Keratinocyte (primary cell): Measurements from ENCODE around the gene SUN1. TPM values are rescaled to one million over a fixed set of nuclear protein-coding genes. Genes with fewer than 3 reads are reported as not detected.
"Not testable (repeated sequence)": the region's sequence is repeated elsewhere in the genome, so short reads cannot be mapped to it uniquely, and the experiment has no call there.

Source experiments
- DNase-seq: peaks from one replicate; pipeline ENCODE4 v3.0.0-alpha.2; 2011; ENCODE audit warnings: low read depth, missing footprints, low spot score
- FAIRE-seq: peaks from 2 replicates; lab custom pipeline; 2011; peaks lifted over from hg19 to GRCh38; lab: Jason Lieb, UNC
- H2AFZ ChIP-seq: 2 replicates; pipeline ENCODE4 v1.6.0; 2012; ENCODE audit warnings: low read length, control low read depth, inconsistent platforms; ENCODE audit not compliant: control insufficient read depth
- H3K27ac ChIP-seq: 2 replicates; pipeline ENCODE4 v1.5.1; 2011; ENCODE audit warnings: low read length; ENCODE audit not compliant: control insufficient read depth, insufficient read depth
- H3K27me3 ChIP-seq: 3 replicates; pipeline ENCODE4 v1.6.0; 2011; ENCODE audit warnings: low read length; ENCODE audit not compliant: control insufficient read depth, insufficient read depth; ENCODE audit errors: extremely low read depth
- H3K36me3 ChIP-seq, 2 experiments: 2 replicates in 1 of 2; 3 replicates in 1 of 2; pipeline ENCODE4 v1.5.1; 2011; ENCODE audit warnings: low read length in 2 of 2, mild to moderate bottlenecking in 1 of 2; ENCODE audit not compliant: control insufficient read depth in 2 of 2, insufficient read depth in 2 of 2; ENCODE audit errors: extremely low read depth in 1 of 2
- H3K4me1 ChIP-seq: 3 replicates; pipeline ENCODE4 v1.5.1; 2011; ENCODE audit warnings: low read length; ENCODE audit not compliant: control insufficient read depth, insufficient read depth; ENCODE audit errors: extremely low read depth
- H3K4me2 ChIP-seq: 3 replicates; pipeline ENCODE4 v1.6.0; 2011; ENCODE audit warnings: low read depth, low read length; ENCODE audit not compliant: control insufficient read depth, insufficient read depth; ENCODE audit errors: extremely low read depth
- H3K4me3 ChIP-seq, 3 experiments: fragments of 200-600 bp in 1 of 3; sonication (generic) in 1 of 3; 2 replicates in 2 of 3; 3 replicates in 1 of 3; pipeline ENCODE4 v1.5.1; 2011 to 2016; ENCODE audit warnings: low read length in 3 of 3, mild to moderate bottlenecking in 3 of 3, control low read depth in 2 of 3, inconsistent platforms in 1 of 3, low read depth in 1 of 3, mixed read lengths in 1 of 3, mixed run types in 1 of 3, moderate library complexity in 1 of 3; ENCODE audit not compliant: control insufficient read depth in 2 of 3, insufficient read depth in 2 of 3; ENCODE audit errors: extremely low read depth in 1 of 3
- H3K79me2 ChIP-seq: 2 replicates; pipeline ENCODE4 v1.6.0; 2012; ENCODE audit warnings: low read length; ENCODE audit not compliant: control insufficient read depth, insufficient read depth
- H3K9ac ChIP-seq: 3 replicates; pipeline ENCODE4 v1.6.0; 2011; ENCODE audit warnings: low read length; ENCODE audit not compliant: control insufficient read depth, insufficient read depth; ENCODE audit errors: extremely low read depth
- H3K9me1 ChIP-seq: 3 replicates; pipeline ENCODE4 v1.6.0; 2011; ENCODE audit warnings: low read length; ENCODE audit not compliant: control insufficient read depth, insufficient read depth; ENCODE audit errors: extremely low read depth
- H3K9me3 ChIP-seq: 2 replicates; pipeline ENCODE4 v1.5.1; 2012; ENCODE audit warnings: low read depth, low read length; ENCODE audit not compliant: control insufficient read depth
- H4K20me1 ChIP-seq: 3 replicates; pipeline ENCODE4 v1.6.0; 2011; ENCODE audit warnings: low read length; ENCODE audit not compliant: control insufficient read depth, insufficient read depth; ENCODE audit errors: extremely low read depth
- CTCF ChIP-seq, 3 experiments: IDR thresholded peaks in 1 of 3; conservative IDR thresholded peaks in 1 of 3; optimal IDR thresholded peaks in 1 of 3; 2 replicates in 2 of 3; 3 replicates in 1 of 3; pipeline versions ENCODE3 to v1.5.1; 2011; ENCODE audit warnings: low read length in 3 of 3, mild to moderate bottlenecking in 3 of 3, moderate library complexity in 2 of 3, control low read depth in 1 of 3, inconsistent platforms in 1 of 3; ENCODE audit not compliant: insufficient read depth in 2 of 3; ENCODE audit errors: extremely low read depth in 1 of 3
- EZH2 ChIP-seq: IDR thresholded peaks from one replicate; pipeline ENCODE4 v1.6.1; 2012; ENCODE audit warnings: inconsistent platforms, mild to moderate bottlenecking, low read length, moderate library complexity
- dilution Hi-C: fragments of 300-500 bp; cut with MboI; formaldehyde crosslinking; loops from one replicate; pipeline ENCODE4 v1.7.0; 2020; ENCODE audit warnings: low sequenced_read_pairs; ENCODE audit not compliant: extremely low pct_ligation_motif_present
- polyA plus RNA-seq, 5 experiments: library from polyadenylated mRNA; depleted of rRNA in 3 of 5; stranded (reverse) in 3 of 5; stranded (forward) in 1 of 5; unstranded in 1 of 5; fragments of >200 nt; gene quantifications; 1 replicate in 1 of 5; 2 replicates in 3 of 5; 3 replicates in 1 of 5; pipeline versions ENCODE4 v1.2.1 to v1.2.3, GENCODE V29; 2011 to 2012; ENCODE audit warnings: missing spikeins in 2 of 5, low read depth in 1 of 5, low replicate concordance in 1 of 5

SUN1 gene
- polyA plus RNA-seq, 1 donor (not counting 4 experiments of a cell fraction or from before 2014, with no cell fraction given) = 166 TPM

- H3K27ac ChIP-seq = no peak overlapping the region
- no peak for TF ChIP-seq EZH2
- no peak for TF ChIP-seq CTCF (optimal IDR thresholded peaks at IDR 0.05 in 1 of 3, IDR thresholded peaks at IDR 0.05 in 1 of 3, conservative IDR thresholded peaks at IDR 0.05 in 1 of 3; ENCODE audit: extremely low read depth in 1 of 3, insufficient read depth in 2 of 3, low read length in 3 of 3)
- H3K9me1 ChIP-seq = no peaks in the 10 kb centered on the region
- no peak overlapping the region for H3K4me2 ChIP-seq
- H3K9me3 ChIP-seq = no peaks in the 10 kb centered on the region
- H3K9ac ChIP-seq = no peak overlapping the region
- H3K4me1 ChIP-seq = no peaks in the 10 kb centered on the region
- dilution Hi-C loops = no loop called here
- H3K79me2 ChIP-seq = peaks cover 34% of the 10 kb centered on the region
- no peaks in the 10 kb centered on the region for H3K27me3 ChIP-seq
- H3K4me3 ChIP-seq = no peak overlapping the region
- FAIRE-seq = no peak
- no peak for DNase-seq
- H4K20me1 ChIP-seq = no peaks in the 10 kb centered on the region
- no peak overlapping the region for H2AFZ ChIP-seq
- peaks cover 32 to 39% of the 10 kb centered on the region in 2 experiments for H3K36me3 ChIP-seq
These were observed 12.8 kb downstream of the SUN1 start for GRCh38 chr7:845091-845490.

- dilution Hi-C loops = no loop called here
- no peak for TF ChIP-seq EZH2
- TF ChIP-seq CTCF (optimal IDR thresholded peaks at IDR 0.05 in 1 of 3, IDR thresholded peaks at IDR 0.05 in 1 of 3, conservative IDR thresholded peaks at IDR 0.05 in 1 of 3; ENCODE audit: extremely low read depth in 1 of 3, insufficient read depth in 2 of 3, low read length in 3 of 3) = no peak
- H3K36me3 ChIP-seq = peaks cover 30 to 37% of the 10 kb centered on the region in 2 experiments
- no peak overlapping the region for H2AFZ ChIP-seq
- H4K20me1 ChIP-seq = no peaks in the 10 kb centered on the region
- H3K27ac ChIP-seq = no peak overlapping the region
- H3K27me3 ChIP-seq = no peaks in the 10 kb centered on the region
- peaks cover 32% of the 10 kb centered on the region for H3K79me2 ChIP-seq
- H3K4me2 ChIP-seq = no peak overlapping the region
- no peak overlapping the region for H3K4me3 ChIP-seq
- no peak overlapping the region for H3K9ac ChIP-seq
- H3K9me3 ChIP-seq = no peaks in the 10 kb centered on the region
- no peak for DNase-seq
- no peaks in the 10 kb centered on the region for H3K9me1 ChIP-seq
- FAIRE-seq = no peak
- H3K4me1 ChIP-seq = no peaks in the 10 kb centered on the region
These were observed 13.5 kb downstream of the SUN1 start for GRCh38 chr7:845731-846130.

- H3K36me3 ChIP-seq = peaks cover 28 to 42% of the 10 kb centered on the region in 2 experiments
- dilution Hi-C loops = not testable (repeated sequence)
These were observed 14.8 kb downstream of the SUN1 start for GRCh38 chr7:846958-847650.

GRCh38 chr7:847728-848127 is 15.5 kb downstream of the SUN1 start:
- DNase-seq, H3K4me2 ChIP-seq, H4K20me1 ChIP-seq, H3K27me3 ChIP-seq, H3K27ac ChIP-seq, H2AFZ ChIP-seq, H3K9me1 ChIP-seq, H3K9me3 ChIP-seq, H3K4me1 ChIP-seq, H3K4me3 ChIP-seq, H3K9ac ChIP-seq, dilution Hi-C loops, FAIRE-seq: not testable (repeated sequence)
- peaks cover 26% of the 10 kb centered on the region for H3K79me2 ChIP-seq
- H3K36me3 ChIP-seq = peaks cover 24 to 39% of the 10 kb centered on the region in 2 experiments

More at GRCh38 chr7:846958-847650, 14.8 kb downstream of the SUN1 start:
- H4K20me1 ChIP-seq, H3K4me3 ChIP-seq, H3K9me1 ChIP-seq, H3K4me1 ChIP-seq, H3K9ac ChIP-seq, DNase-seq, H3K27me3 ChIP-seq, H2AFZ ChIP-seq, H3K4me2 ChIP-seq, H3K9me3 ChIP-seq, H3K27ac ChIP-seq, FAIRE-seq: not testable (repeated sequence)
- peaks cover 29% of the 10 kb centered on the region for H3K79me2 ChIP-seq
